B cell (primary cell): ENCODE measurements around the gene GRM8. TPM values are rescaled to one million over a fixed set of nuclear protein-coding genes. Genes with fewer than 3 reads are reported as not detected.

Source experiments
- ATAC-seq: fragments of 200-7000 bp; cut with Tn5 transposase; one replicate; pipeline ENCODE4 v1.10.0; 2021; ENCODE audit warnings: low read depth, mild to moderate bottlenecking, moderate number of reproducible peaks, moderate library complexity
- CTCF ChIA-PET: fragments of 350-600 bp; sonication (Branson Sonifier 250); formaldehyde crosslinking; loops from one replicate; lab custom pipeline; 2021; ENCODE audit warnings: antibody characterized with exemption, inconsistent platforms; lab: Charles Lee
- POLR2A ChIA-PET: fragments of 350-600 bp; sonication (Branson Sonifier 250); formaldehyde crosslinking; loops from one replicate; lab custom pipeline; 2021; ENCODE audit warnings: antibody characterized with exemption; lab: Charles Lee
- DNase-seq: peaks from one replicate; pipeline ENCODE4 v3.0.0; 2013
- H2AFZ ChIP-seq: 2 replicates; pipeline ENCODE4 v1.6.1; 2012; ENCODE audit warnings: mild to moderate bottlenecking, low read depth, low read length; ENCODE audit not compliant: insufficient read depth, poor library complexity, severe bottlenecking
- H3K27ac ChIP-seq, 2 donors: 1 replicate in 1 of 2; 2 replicates in 1 of 2; pipeline ENCODE4 v1.5.1; 2012 to 2013; ENCODE audit warnings: low read length in 2 of 2, mild to moderate bottlenecking in 2 of 2, moderate library complexity in 1 of 2
- H3K27me3 ChIP-seq, 4 experiments: fragments of 200-600 bp in 1 of 4; sonication (generic) in 1 of 4; replicated peaks in 1 of 4; 1 replicate in 2 of 4; 2 replicates in 2 of 4; pipeline versions ENCODE4 v1.6.1 to v1.7.0; 2013 to 2016; ENCODE audit warnings: low read length in 3 of 4, mild to moderate bottlenecking in 2 of 4, mixed read lengths in 1 of 4, moderate library complexity in 1 of 4; ENCODE audit not compliant: insufficient read depth in 4 of 4, control insufficient read depth in 3 of 4; ENCODE audit errors: control extremely low read depth in 1 of 4
- H3K36me3 ChIP-seq, 2 experiments: replicated peaks in 1 of 2; 1 replicate in 1 of 2; 2 replicates in 1 of 2; pipeline versions ENCODE4 v1.6.1 to v1.7.1; 2013; ENCODE audit warnings: low read length in 1 of 2; ENCODE audit not compliant: insufficient read depth in 2 of 2, control insufficient read depth in 1 of 2; ENCODE audit errors: control extremely low read depth in 1 of 2, extremely low read depth in 1 of 2
- H3K4me1 ChIP-seq, 2 donors: fragments of 200-600 bp in 1 of 2; sonication (generic) in 1 of 2; 1 replicate in 1 of 2; 2 replicates in 1 of 2; pipeline versions ENCODE4 v1.5.1 to v1.6.1; 2013 to 2017; ENCODE audit warnings: low read length in 2 of 2; ENCODE audit not compliant: control insufficient read depth in 2 of 2, insufficient read depth in 2 of 2
- H3K4me2 ChIP-seq: replicated peaks from 2 replicates; pipeline ENCODE3; 2012; ENCODE audit warnings: mild to moderate bottlenecking, low read depth, low read length; ENCODE audit not compliant: poor library complexity, severe bottlenecking
- H3K4me3 ChIP-seq, 5 experiments: fragments of 200-600 bp in 1 of 5; sonication (generic) in 1 of 5; 1 replicate in 3 of 5; 2 replicates in 2 of 5; pipeline versions ENCODE4 v1.5.1 to v1.7.0; 2011 to 2016; ENCODE audit warnings: low read length in 4 of 5, mild to moderate bottlenecking in 4 of 5, low read depth in 2 of 5, control low read depth in 1 of 5, moderate library complexity in 1 of 5; ENCODE audit not compliant: insufficient read depth in 1 of 5; ENCODE audit errors: control extremely low read depth in 1 of 5, extremely low read depth in 1 of 5
- H3K79me2 ChIP-seq: fragments of 200-600 bp; sonication (generic); one replicate; pipeline ENCODE4 v1.6.0; 2016; ENCODE audit warnings: low read length; ENCODE audit not compliant: control insufficient read depth, insufficient read depth
- H3K9ac ChIP-seq: fragments of 200-600 bp; sonication (generic); 2 replicates; pipeline ENCODE4 v1.6.1; 2017; ENCODE audit warnings: mild to moderate bottlenecking, low read length, moderate library complexity
- H3K9me3 ChIP-seq, 3 donors: one replicate each; pipeline versions ENCODE4 v1.6.1 to v1.7.1; 2013; ENCODE audit warnings: low read length in 2 of 3; ENCODE audit not compliant: control insufficient read depth in 2 of 3, insufficient read depth in 1 of 3; ENCODE audit errors: control extremely low read depth in 1 of 3
- H4K20me1 ChIP-seq: 2 replicates; pipeline ENCODE4 v1.6.0; 2012; ENCODE audit warnings: mild to moderate bottlenecking, low read length; ENCODE audit not compliant: insufficient read depth, control insufficient read depth, poor library complexity, severe bottlenecking
- H3K27ac Mint-ChIP-seq: one replicate; pipeline ENCODE4 v1.8.0; 2021; ENCODE audit warnings: mixed read lengths
- H3K27me3 Mint-ChIP-seq: one replicate; pipeline ENCODE4 v1.8.0; 2021; ENCODE audit warnings: mixed read lengths
- H3K4me1 Mint-ChIP-seq: one replicate; pipeline ENCODE4 v1.8.0; 2021; ENCODE audit warnings: mixed read lengths
- H3K4me3 Mint-ChIP-seq: one replicate; pipeline ENCODE4 v1.8.0; 2021; ENCODE audit warnings: mixed read lengths
- H3K9me3 Mint-ChIP-seq: one replicate; pipeline ENCODE4 v1.8.0; 2022; ENCODE audit warnings: mixed read lengths; ENCODE audit not compliant: insufficient read depth
- CTCF ChIP-seq: fragments of 200-600 bp; IDR thresholded peaks from one replicate; pipeline ENCODE4 v1.8.0; 2022; ENCODE audit warnings: antibody characterized with exemption, mild to moderate bottlenecking
- EZH2 ChIP-seq: IDR thresholded peaks from 2 replicates; pipeline ENCODE4 v1.6.1; 2012; ENCODE audit warnings: borderline replicate concordance, low read depth, mild to moderate bottlenecking, moderate library complexity, low read length; ENCODE audit not compliant: insufficient read depth, poor library complexity, severe bottlenecking
- WGBS: methylation state at CpG from one replicate; pipeline ENCODE4 v1.1.5; 2013; ENCODE audit warnings: missing lambda C conversion rate; ENCODE audit not compliant: insufficient coverage; 5-methylcytosine and 5-hydroxymethylcytosine counted together
- intact Hi-C: fragments of 100-400 bp; cut with micrococcal nuclease; formaldehyde crosslinking; loops from one replicate; pipeline ENCODE4 v1.10.0; 2022
- polyA plus RNA-seq: library from polyadenylated mRNA; depleted of rRNA; stranded (reverse); fragments of >200 nt; gene quantifications from 2 replicates; pipeline ENCODE4 v1.2.3, GENCODE V29; 2012
- small RNA-seq: library from RNA; depleted of rRNA; stranded (forward); fragments of <200 nt; gene quantifications from one replicate; pipeline ENCODE3, GENCODE V24; 2012; ENCODE audit warnings: low replicate concordance, low read depth; ENCODE audit not compliant: insufficient read length
- total RNA-seq, 2 donors: library from RNA; stranded (reverse); fragments of 120-200 nt in 1 of 2; gene quantifications; 1 replicate in 1 of 2; 2 replicates in 1 of 2; pipeline versions ENCODE4 v1.2.3 to v1.2.4, GENCODE V29; 2013 to 2022

Gene GRM8
- total and polyA plus RNA-seq, 2 donors (not counting 1 experiment from before 2014, with no cell fraction given) = not detected

GRCh38 chr7:126394406-126394805 is 858.3 kb downstream of the GRM8 start:
- ATAC-seq = no peak
- H3K9me3 Mint-ChIP-seq = no peaks in the 10 kb centered on the region

More at GRCh38 chr7:126394406-126394805, 858.3 kb downstream of the GRM8 start:
- Mint-ChIP-seq H3K4me3 (no peak overlapping the region), H3K27me3 (no peaks in the 10 kb centered on the region), H3K4me1 (no peaks in the 10 kb centered on the region), H3K27ac (no peak overlapping the region)
- no peak for DNase-seq
- Histone ChIP-seq H4K20me1 (no peaks in the 10 kb centered on the region), H3K4me1 (no peaks in the 10 kb centered on the region), H3K9ac (no peak overlapping the region), H3K27me3 (no peaks in the 10 kb centered on the region), H3K9me3 (no peaks in the 10 kb centered on the region), H2AFZ (no peak overlapping the region), H3K36me3 (no peaks in the 10 kb centered on the region), H3K27ac (no peak overlapping the region), H3K79me2 (no peaks in the 10 kb centered on the region), H3K4me2 (no peak overlapping the region), H3K4me3 (no peak overlapping the region)
- CTCF ChIA-PET = no interaction called here
- intact Hi-C loops = no loop called here
- WGBS = no CpG with 5 or more reads among the region's 7 CpGs
- POLR2A ChIA-PET = no interaction called here
- TF ChIP-seq EZH2 (no peak), CTCF (no peak)

Small RNA genes within 50 kb of the gene (small RNA-seq; reads per million reads assigned to genes)
- gene MIR592 = not detected

Other genes with a start within 250 kb of the GRM8 start
- 62.9 and 64.7 TPM in 2 replicates for gene ZNF800, start 139.8 kb upstream of the GRM8 start, total RNA-seq
- 22.6 and 28.8 TPM in 2 replicates for gene ZNF800, start 139.8 kb upstream of the GRM8 start, polyA plus RNA-seq